Nephron (organoid): ENCODE measurements around the gene CACNA2D1.

Experiments used
- H3K27ac Mint-ChIP-seq, 3 experiments: 2 replicates each; pipeline ENCODE4 v1.8.0; 2020; ENCODE audit warnings: mixed read lengths in 3 of 3, mild to moderate bottlenecking in 2 of 3, moderate library complexity in 1 of 3
- H3K27me3 Mint-ChIP-seq: 2 replicates; pipeline ENCODE4 v1.8.0; 2021; ENCODE audit warnings: low read depth, mild to moderate bottlenecking, moderate library complexity, mixed read lengths
- H3K36me3 Mint-ChIP-seq: 2 replicates; pipeline ENCODE4 v1.8.0; 2020; ENCODE audit warnings: low read depth, mixed read lengths
- H3K4me1 Mint-ChIP-seq: 2 replicates; pipeline ENCODE4 v1.8.0; 2020; ENCODE audit warnings: mixed read lengths
- H3K4me3 Mint-ChIP-seq, 3 experiments: 2 replicates each; pipeline ENCODE4 v1.8.0; 2020; ENCODE audit warnings: mild to moderate bottlenecking in 3 of 3, mixed read lengths in 3 of 3, moderate library complexity in 2 of 3
- H3K9me3 Mint-ChIP-seq: 2 replicates; pipeline ENCODE4 v1.8.0; 2020; ENCODE audit warnings: mixed read lengths
- TF ChIP-seq, protein P1 (sequence below), 3 experiments: fragments of 200-600 bp; sonication (generic); IDR thresholded peaks; one replicate each; pipeline ENCODE4 v1.5.0; 2021; ENCODE audit warnings: antibody characterized with exemption in 3 of 3; ENCODE audit not compliant: unreplicated experiment in 3 of 3

The CACNA2D1 gene

DNA sequence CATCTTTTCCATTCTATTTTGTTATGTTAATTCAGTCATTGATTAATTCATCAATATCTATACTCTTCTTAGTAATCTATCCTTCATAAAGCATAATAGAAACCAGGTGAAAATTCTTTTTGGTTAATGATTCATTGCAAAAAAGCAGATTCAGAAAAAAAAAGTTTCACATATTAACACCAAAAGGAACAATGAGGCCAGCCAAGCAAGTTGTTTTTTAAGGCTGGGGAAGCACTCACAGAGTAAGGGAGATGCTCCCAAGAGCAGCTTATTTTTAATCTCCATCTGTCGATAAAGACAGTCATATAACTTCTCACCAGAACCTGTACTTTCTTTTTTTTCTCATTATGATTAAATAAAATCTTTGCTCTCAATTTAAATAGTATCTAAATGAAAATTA lies 95.8 kb downstream of the CACNA2D1 start:
- no peak overlapping the region for H3K4me3 Mint-ChIP-seq
- H3K9me3 Mint-ChIP-seq = no peaks in the 10 kb centered on the region
- H3K27ac Mint-ChIP-seq = peak overlapping the region; percentile 58 to 74 (median 62)
- H3K27me3 Mint-ChIP-seq = no peaks in the 10 kb centered on the region
- TF ChIP-seq, protein P1, sequence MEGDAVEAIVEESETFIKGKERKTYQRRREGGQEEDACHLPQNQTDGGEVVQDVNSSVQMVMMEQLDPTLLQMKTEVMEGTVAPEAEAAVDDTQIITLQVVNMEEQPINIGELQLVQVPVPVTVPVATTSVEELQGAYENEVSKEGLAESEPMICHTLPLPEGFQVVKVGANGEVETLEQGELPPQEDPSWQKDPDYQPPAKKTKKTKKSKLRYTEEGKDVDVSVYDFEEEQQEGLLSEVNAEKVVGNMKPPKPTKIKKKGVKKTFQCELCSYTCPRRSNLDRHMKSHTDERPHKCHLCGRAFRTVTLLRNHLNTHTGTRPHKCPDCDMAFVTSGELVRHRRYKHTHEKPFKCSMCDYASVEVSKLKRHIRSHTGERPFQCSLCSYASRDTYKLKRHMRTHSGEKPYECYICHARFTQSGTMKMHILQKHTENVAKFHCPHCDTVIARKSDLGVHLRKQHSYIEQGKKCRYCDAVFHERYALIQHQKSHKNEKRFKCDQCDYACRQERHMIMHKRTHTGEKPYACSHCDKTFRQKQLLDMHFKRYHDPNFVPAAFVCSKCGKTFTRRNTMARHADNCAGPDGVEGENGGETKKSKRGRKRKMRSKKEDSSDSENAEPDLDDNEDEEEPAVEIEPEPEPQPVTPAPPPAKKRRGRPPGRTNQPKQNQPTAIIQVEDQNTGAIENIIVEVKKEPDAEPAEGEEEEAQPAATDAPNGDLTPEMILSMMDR (IDR thresholded peaks at IDR 0.05; ENCODE audit: unreplicated experiment in 3 of 3) = no peak
- H3K36me3 Mint-ChIP-seq = peaks cover 8% of the 10 kb centered on the region
- peaks cover 11% of the 10 kb centered on the region for H3K4me1 Mint-ChIP-seq

DNA sequence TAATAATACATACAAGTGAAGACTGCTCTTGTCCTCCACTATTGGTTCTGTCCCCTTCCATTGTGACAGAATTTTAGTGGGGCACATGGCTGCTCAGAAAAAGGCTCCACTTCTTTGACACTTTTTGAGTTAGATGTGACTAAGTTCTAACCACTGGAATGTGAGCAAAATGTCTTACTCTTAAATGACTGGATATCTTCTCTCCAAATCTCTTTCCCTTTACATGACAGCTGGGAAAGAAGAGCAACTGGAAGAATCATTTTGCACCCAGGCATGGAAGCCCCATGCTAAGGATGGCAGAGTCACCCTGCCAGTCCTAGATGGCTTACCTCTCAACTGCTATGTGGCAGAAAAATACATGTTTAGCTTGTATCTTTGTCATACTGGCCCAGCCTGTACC lies 97.7 kb downstream of the CACNA2D1 start:
- no peak overlapping the region for H3K27ac Mint-ChIP-seq
- H3K27me3 Mint-ChIP-seq = no peaks in the 10 kb centered on the region
- H3K4me3 Mint-ChIP-seq = no peak overlapping the region
- TF ChIP-seq, protein P1 (IDR thresholded peaks at IDR 0.05; ENCODE audit: unreplicated experiment in 3 of 3) = no peak
- H3K9me3 Mint-ChIP-seq = no peaks in the 10 kb centered on the region
- H3K36me3 Mint-ChIP-seq = peaks cover 8% of the 10 kb centered on the region
- peaks cover 11% of the 10 kb centered on the region for H3K4me1 Mint-ChIP-seq

DNA sequence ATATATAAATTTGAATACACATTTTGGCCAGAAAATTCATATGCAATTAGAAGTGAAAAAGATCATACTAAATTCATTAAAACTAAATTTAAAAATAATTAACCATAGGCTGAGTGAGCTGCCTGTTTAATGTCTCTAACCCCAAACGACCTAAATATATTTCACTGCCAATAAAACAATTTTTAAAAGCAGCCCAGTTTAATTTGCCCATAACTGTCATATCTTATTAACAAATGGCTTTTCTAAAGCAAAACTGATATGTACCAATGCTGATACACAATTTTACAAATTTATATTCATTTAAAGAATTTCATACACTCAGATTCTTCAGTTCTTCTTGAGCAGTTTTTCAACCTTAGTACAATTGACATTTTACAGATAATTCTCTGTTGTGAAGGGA lies 99.9 kb downstream of the CACNA2D1 start:
- Mint-ChIP-seq H3K27me3 (no peaks in the 10 kb centered on the region), H3K9me3 (no peaks in the 10 kb centered on the region), H3K4me3 (no peak overlapping the region), H3K27ac (no peak overlapping the region), H3K36me3 (peaks cover 8% of the 10 kb centered on the region), H3K4me1 (peaks cover 11% of the 10 kb centered on the region)
- TF ChIP-seq, protein P1 (IDR thresholded peaks at IDR 0.05; ENCODE audit: unreplicated experiment in 3 of 3) = no peak

DNA sequence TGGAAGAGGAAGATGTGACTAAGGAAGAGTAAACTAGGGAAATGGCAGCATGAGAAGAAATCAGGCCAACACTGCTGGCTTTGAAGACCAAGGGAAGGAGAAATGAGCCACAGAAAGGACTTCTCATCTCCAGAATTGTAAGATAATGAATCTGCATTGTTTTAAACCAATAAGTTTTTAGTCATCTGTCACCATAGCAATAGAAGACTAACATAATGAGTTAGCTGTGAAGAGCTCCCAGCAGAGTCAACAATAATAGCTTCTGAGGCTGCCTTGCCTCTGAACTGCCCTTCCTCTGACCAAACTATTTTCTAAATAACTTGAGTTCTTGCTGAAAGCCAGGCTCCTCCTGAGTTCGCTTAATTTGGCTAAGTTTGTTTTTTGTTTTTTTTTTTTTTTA lies 103.6 kb downstream of the CACNA2D1 start:
- H3K9me3 Mint-ChIP-seq = no peaks in the 10 kb centered on the region
- H3K36me3 Mint-ChIP-seq = peaks cover 3% of the 10 kb centered on the region
- TF ChIP-seq, protein P1 (IDR thresholded peaks at IDR 0.05; ENCODE audit: unreplicated experiment in 3 of 3) = no peak
- H3K27me3 Mint-ChIP-seq = no peaks in the 10 kb centered on the region
- no peak overlapping the region for H3K4me3 Mint-ChIP-seq
- peaks cover 22% of the 10 kb centered on the region for H3K4me1 Mint-ChIP-seq
- no peak overlapping the region for H3K27ac Mint-ChIP-seq

DNA sequence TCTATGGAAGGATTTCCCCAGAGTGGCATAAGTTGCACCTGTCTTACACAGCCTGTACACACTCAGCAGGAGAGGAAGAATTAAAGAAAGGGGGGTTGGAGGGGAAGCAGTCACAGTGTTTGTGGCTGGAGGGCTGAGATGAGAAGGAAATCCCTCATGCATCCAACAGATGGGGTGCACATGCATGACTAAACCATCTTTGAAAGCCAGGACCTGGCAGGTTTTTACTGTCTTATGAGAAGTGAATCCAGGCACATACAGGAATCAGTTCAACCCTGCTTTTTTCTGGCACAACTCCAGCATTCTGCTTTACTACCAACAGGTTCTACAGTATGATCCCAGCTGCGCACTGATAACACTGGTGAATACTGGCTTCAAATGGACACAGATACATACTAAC lies 107.7 kb downstream of the CACNA2D1 start:
- H3K27ac Mint-ChIP-seq = peak overlapping the region; percentile 0 to 67 (median 16)
- no peaks in the 10 kb centered on the region for H3K9me3 Mint-ChIP-seq
- no peak overlapping the region for H3K4me3 Mint-ChIP-seq
- TF ChIP-seq, protein P1 (IDR thresholded peaks at IDR 0.05; ENCODE audit: unreplicated experiment in 3 of 3) = peak in 1 of 3 experiments; percentile 11
- peaks cover 27% of the 10 kb centered on the region for H3K4me1 Mint-ChIP-seq
- H3K36me3 Mint-ChIP-seq = peaks cover 11% of the 10 kb centered on the region
- no peaks in the 10 kb centered on the region for H3K27me3 Mint-ChIP-seq

DNA sequence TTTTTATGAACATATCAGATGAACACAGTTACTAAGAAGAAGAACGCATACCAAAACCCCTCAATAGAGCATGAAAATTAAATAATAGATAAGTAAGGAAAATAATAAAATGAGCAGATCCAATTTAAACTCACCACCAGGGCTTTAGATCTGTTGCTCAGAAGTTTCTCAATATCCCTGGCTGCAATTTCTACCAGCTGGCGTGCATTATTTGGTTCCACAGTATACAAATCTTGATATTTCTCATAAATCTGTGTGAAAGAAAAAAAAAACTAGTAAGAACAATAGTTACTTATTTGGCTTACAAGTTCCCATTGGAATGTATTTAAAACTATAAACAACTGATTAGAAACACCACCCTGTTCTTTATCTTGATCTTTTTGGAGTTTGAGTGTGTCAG lies 108.6 kb downstream of the CACNA2D1 start:
- peaks cover 11% of the 10 kb centered on the region for H3K36me3 Mint-ChIP-seq
- H3K27me3 Mint-ChIP-seq = no peaks in the 10 kb centered on the region
- H3K4me3 Mint-ChIP-seq = no peak overlapping the region
- no peak overlapping the region for H3K27ac Mint-ChIP-seq
- TF ChIP-seq, protein P1 (IDR thresholded peaks at IDR 0.05; ENCODE audit: unreplicated experiment in 3 of 3) = no peak
- H3K9me3 Mint-ChIP-seq = no peaks in the 10 kb centered on the region
- H3K4me1 Mint-ChIP-seq = peaks cover 27% of the 10 kb centered on the region
